GM23248 (cell line): ENCODE results near the gene CDHR1.

Experiments used
- EZH2 ChIP-seq: fragments of 200-600 bp; sonication (generic); IDR thresholded peaks from 2 replicates; pipeline ENCODE4 v1.6.1; 2018; ENCODE audit warnings: antibody characterized with exemption, mild to moderate bottlenecking; ENCODE audit not compliant: insufficient read depth, poor library complexity, severe bottlenecking
- EZH2phosphoT487 ChIP-seq: fragments of 200-600 bp; sonication (generic); IDR thresholded peaks from 2 replicates; pipeline ENCODE4 v1.6.1; 2018; ENCODE audit warnings: antibody characterized with exemption, moderate library complexity, mild to moderate bottlenecking, low read depth; ENCODE audit not compliant: insufficient read depth

- TF ChIP-seq EZH2: no peak
- TF ChIP-seq EZH2phosphoT487: no peak
Observed at GRCh38 chr10:84175436-84175835, 18.9 kb upstream of the CDHR1 start.
